Measurements from ENCODE around the gene KRTAP26-1. TPM values are rescaled to one million over a fixed set of nuclear protein-coding genes. Genes with fewer than 3 reads are reported as not detected.

KRTAP26-1 gene
- total RNA-seq, 2 experiments from 2014 or later = not detected

GRCh38 chr21:30336596-30336995 lies 16.5 kb upstream of the KRTAP26-1 start:
- Mint-ChIP-seq H3K9me3 (ENCODE audit: low read depth) (no peaks in the 10 kb centered on the region), H3K4me3 (no peak overlapping the region), H3K27ac (no peak overlapping the region), H3K36me3 (ENCODE audit: low read depth) (no peaks in the 10 kb centered on the region), H3K27me3 (peaks cover 2% of the 10 kb centered on the region), H3K4me1 (no peaks in the 10 kb centered on the region)
- ChIA-PET POLR2A (no interaction called here), CTCF (interaction anchor here (1.2 kb wide), 1 partner anchor 73 kb away, joined by 5 read pairs; no protein-coding TSS in a partner anchor)
- DNase-seq = no peak
- intact Hi-C loops (cut with DNase I, micrococcal nuclease) = no loop called here
- ATAC-seq = no peak

- Mint-ChIP-seq H3K36me3 (ENCODE audit: low read depth) (no peaks in the 10 kb centered on the region), H3K4me1 (no peaks in the 10 kb centered on the region), H3K9me3 (ENCODE audit: low read depth) (no peaks in the 10 kb centered on the region), H3K27ac (no peak overlapping the region), H3K4me3 (no peak overlapping the region), H3K27me3 (peaks cover 2% of the 10 kb centered on the region)
- intact Hi-C loops (cut with DNase I, micrococcal nuclease) = no loop called here
- POLR2A ChIA-PET = no interaction called here
- ATAC-seq (no peak), DNase-seq (no peak)
- CTCF ChIA-PET = interaction anchor here (1.2 kb wide), 1 partner anchor 400 kb away, joined by 3 read pairs; no protein-coding TSS in a partner anchor
Measured at GRCh38 chr21:30333736-30334135, 13.6 kb upstream of the KRTAP26-1 start.

GRCh38 chr21:30332681-30333080 lies 12.6 kb upstream of the KRTAP26-1 start:
- H3K9me3 Mint-ChIP-seq (ENCODE audit: low read depth) = no peaks in the 10 kb centered on the region
- intact Hi-C loops (cut with DNase I, micrococcal nuclease) = no loop called here
- CTCF ChIA-PET = no interaction called here

GRCh38 chr21:30329203-30329875 lies 9.2 kb upstream of the KRTAP26-1 start:
- intact Hi-C loops (cut with DNase I, micrococcal nuclease) = no loop called here
- ATAC-seq = no peak
- H3K4me1 Mint-ChIP-seq = no peaks in the 10 kb centered on the region
- H3K4me3 Mint-ChIP-seq = no peak overlapping the region
- POLR2A ChIA-PET = no interaction called here
- no peak for DNase-seq
- peaks cover 6% of the 10 kb centered on the region for H3K9me3 Mint-ChIP-seq (ENCODE audit: low read depth)
- CTCF ChIA-PET = interaction anchor here (0.7 to 0.8 kb wide), 2 partner anchors 10 to 83 kb away, joined by 3 to 4 read pairs; no protein-coding TSS in a partner anchor
- H3K27ac Mint-ChIP-seq = no peak overlapping the region
- no peaks in the 10 kb centered on the region for H3K36me3 Mint-ChIP-seq (ENCODE audit: low read depth)
- peaks cover 7% of the 10 kb centered on the region for H3K27me3 Mint-ChIP-seq

More at GRCh38 chr21:30332681-30333080, 12.6 kb upstream of the KRTAP26-1 start:
- Mint-ChIP-seq H3K4me3 (no peak overlapping the region), H3K27ac (no peak overlapping the region), H3K27me3 (peaks cover 2% of the 10 kb centered on the region), H3K36me3 (ENCODE audit: low read depth) (no peaks in the 10 kb centered on the region), H3K4me1 (no peaks in the 10 kb centered on the region)
- POLR2A ChIA-PET = no interaction called here
- ATAC-seq (no peak), DNase-seq (no peak)

- H3K9me3 Mint-ChIP-seq (ENCODE audit: low read depth) = peaks cover 6% of the 10 kb centered on the region
- ChIA-PET POLR2A (no interaction called here), CTCF (no interaction called here)
- ATAC-seq (no peak), DNase-seq (no peak)
- no peaks in the 10 kb centered on the region for H3K36me3 Mint-ChIP-seq (ENCODE audit: low read depth)
- intact Hi-C loops (cut with DNase I, micrococcal nuclease) = no loop called here
- H3K27me3 Mint-ChIP-seq = peaks cover 9% of the 10 kb centered on the region
- H3K4me3 Mint-ChIP-seq = no peak overlapping the region
- no peaks in the 10 kb centered on the region for H3K4me1 Mint-ChIP-seq
- H3K27ac Mint-ChIP-seq = no peak overlapping the region
Measured at GRCh38 chr21:30326390-30326789, 6.3 kb upstream of the KRTAP26-1 start.

GRCh38 chr21:30315701-30316100 lies 4.4 kb downstream of the KRTAP26-1 start:
- H3K4me1 Mint-ChIP-seq = no peaks in the 10 kb centered on the region
- no peak for DNase-seq
- ATAC-seq = no peak
- no peak overlapping the region for H3K4me3 Mint-ChIP-seq
- no peaks in the 10 kb centered on the region for H3K36me3 Mint-ChIP-seq (ENCODE audit: low read depth)
- H3K27ac Mint-ChIP-seq = no peak overlapping the region
- ChIA-PET POLR2A (no interaction called here), CTCF (no interaction called here)
- H3K27me3 Mint-ChIP-seq = no peaks in the 10 kb centered on the region
- no peaks in the 10 kb centered on the region for H3K9me3 Mint-ChIP-seq (ENCODE audit: low read depth)
- intact Hi-C loops (cut with DNase I, micrococcal nuclease) = no loop called here

- no peaks in the 10 kb centered on the region for H3K9me3 Mint-ChIP-seq (ENCODE audit: low read depth)
- H3K27me3 Mint-ChIP-seq = no peaks in the 10 kb centered on the region
- H3K27ac Mint-ChIP-seq = no peak overlapping the region
- ChIA-PET CTCF (interaction anchor here (1.0 to 1.1 kb wide), 2 partner anchors 9 to 138 kb away, joined by 3 read pairs; no protein-coding TSS in a partner anchor), POLR2A (no interaction called here)
- DNase-seq (no peak), ATAC-seq (no peak)
- H3K4me3 Mint-ChIP-seq = no peak overlapping the region
- intact Hi-C loops (cut with DNase I, micrococcal nuclease) = no loop called here
- no peaks in the 10 kb centered on the region for H3K36me3 Mint-ChIP-seq (ENCODE audit: low read depth)
- no peaks in the 10 kb centered on the region for H3K4me1 Mint-ChIP-seq
Measured at GRCh38 chr21:30306884-30307283, 13.2 kb downstream of the KRTAP26-1 start.

- CTCF ChIA-PET = no interaction called here
- peaks cover 7% of the 10 kb centered on the region for H3K9me3 Mint-ChIP-seq (ENCODE audit: low read depth)
- ATAC-seq = no peak
- no peaks in the 10 kb centered on the region for H3K36me3 Mint-ChIP-seq (ENCODE audit: low read depth)
- H3K27me3 Mint-ChIP-seq = no peaks in the 10 kb centered on the region
- intact Hi-C loops (cut with DNase I, micrococcal nuclease) = no loop called here
- no peak for DNase-seq
- POLR2A ChIA-PET = no interaction called here
- H3K4me3 Mint-ChIP-seq = no peak overlapping the region
- no peak overlapping the region for H3K27ac Mint-ChIP-seq
- no peaks in the 10 kb centered on the region for H3K4me1 Mint-ChIP-seq
Measured at GRCh38 chr21:30305136-30305535, 15.0 kb downstream of the KRTAP26-1 start.

GRCh38 chr21:30289215-30289614 lies 30.9 kb downstream of the KRTAP26-1 start, which contains the start of gene KRTAP25-1:
Gene KRTAP25-1 (minus strand): TSS chr21:30289514. CDS start chr21:30289490, 24 bp downstream.
- POLR2A ChIA-PET = no interaction called here

GRCh38 chr21:30282850-30283249 lies 37.3 kb downstream of the KRTAP26-1 start, which contains the start of gene KRTAP24-1:
Gene KRTAP24-1 (minus strand): TSS chr21:30282950. CDS start chr21:30282932, 18 bp downstream.
- Mint-ChIP-seq H3K4me3 (no peak within 1 kb of the TSS), H3K27ac (no peak within 1 kb of the TSS), H3K27me3 (peaks cover 6% of the 10 kb centered on the region), H3K36me3 (ENCODE audit: low read depth) (no peaks in the 10 kb centered on the region), H3K4me1 (no peaks in the 10 kb centered on the region), H3K9me3 (ENCODE audit: low read depth) (no peaks in the 10 kb centered on the region)
- ATAC-seq = no peak
- DNase-seq = no peak
- ChIA-PET CTCF (no interaction called here), POLR2A (no interaction called here)
- intact Hi-C loops (cut with DNase I, micrococcal nuclease) = no loop called here

More at GRCh38 chr21:30289215-30289614, 30.9 kb downstream of the KRTAP26-1 start, which contains the start of gene KRTAP25-1:
- Mint-ChIP-seq H3K27me3 (peaks cover 10% of the 10 kb centered on the region), H3K4me1 (no peaks in the 10 kb centered on the region), H3K4me3 (no peak within 1 kb of the TSS), H3K9me3 (ENCODE audit: low read depth) (no peaks in the 10 kb centered on the region), H3K27ac (no peak within 1 kb of the TSS), H3K36me3 (ENCODE audit: low read depth) (no peaks in the 10 kb centered on the region)
- no peak for DNase-seq
- intact Hi-C loops (cut with DNase I, micrococcal nuclease) = no loop called here
- no peak for ATAC-seq
- CTCF ChIA-PET = no interaction called here

- no peaks in the 10 kb centered on the region for H3K36me3 Mint-ChIP-seq (ENCODE audit: low read depth)
- no peak overlapping the region for H3K27ac Mint-ChIP-seq
- DNase-seq = no peak
- peaks cover 8% of the 10 kb centered on the region for H3K27me3 Mint-ChIP-seq
- intact Hi-C loops (cut with DNase I, micrococcal nuclease) = no loop called here
- H3K4me3 Mint-ChIP-seq = no peak overlapping the region
- ChIA-PET POLR2A (no interaction called here), CTCF (no interaction called here)
- ATAC-seq = no peak
- H3K9me3 Mint-ChIP-seq (ENCODE audit: low read depth) = no peaks in the 10 kb centered on the region
- no peaks in the 10 kb centered on the region for H3K4me1 Mint-ChIP-seq
Measured at GRCh38 chr21:30271611-30272010, 48.5 kb downstream of the KRTAP26-1 start.

- no peak for DNase-seq
- Mint-ChIP-seq H3K4me1 (no peaks in the 10 kb centered on the region), H3K36me3 (ENCODE audit: low read depth) (no peaks in the 10 kb centered on the region), H3K4me3 (no peak overlapping the region), H3K27ac (no peak overlapping the region), H3K9me3 (ENCODE audit: low read depth) (no peaks in the 10 kb centered on the region), H3K27me3 (peaks cover 6% of the 10 kb centered on the region)
- no peak for ATAC-seq
- POLR2A ChIA-PET = no interaction called here
- CTCF ChIA-PET = no interaction called here
- intact Hi-C loops (cut with DNase I, micrococcal nuclease) = no loop called here
Measured at GRCh38 chr21:30271156-30271555, 49.0 kb downstream of the KRTAP26-1 start.

All from activated CD4-positive, alpha-beta T cell treated with anti-CD3 and anti-CD28 coated beads for 36 hours (primary cell).